A549 (cell line): Measurements from ENCODE around the gene EVC2. TPM values are rescaled to one million over a fixed set of nuclear protein-coding genes. Genes with fewer than 3 reads are reported as not detected.

Experiments
- ATAC-seq, 2 experiments: fragments of 200-7000 bp in 1 of 2; fragments of >200 bp in 1 of 2; cut with Nextera tagmentation in 1 of 2; cut with Tn5 transposase in 1 of 2; 3 replicates each; pipeline versions ENCODE4 v1.8.0 to v1.9.1; 2018 to 2020; ENCODE audit warnings: mild to moderate bottlenecking in 1 of 2, moderate library complexity in 1 of 2
- CTCF ChIA-PET: fragments of 300-600 bp; sonication (Branson Sonifier 250); formaldehyde crosslinking; extraction: SDS; loops from one replicate; lab custom pipeline; 2021; ENCODE audit warnings: antibody characterized with exemption, inconsistent platforms; lab: Yijun Ruan, JAX
- POLR2A ChIA-PET: fragments of 350-600 bp; formaldehyde crosslinking; extraction: SDS; loops from one replicate; lab custom pipeline; 2021; ENCODE audit warnings: antibody characterized with exemption, inconsistent platforms; lab: Yijun Ruan, JAX
- DNase-seq, 2 experiments: peaks; one replicate each; pipeline versions ENCODE4 v3.0.0 to v3.0.0-alpha.2; 2011 to 2016; ENCODE audit warnings: low read depth in 1 of 2, low spot score in 1 of 2
- FAIRE-seq: peaks from 2 replicates; lab custom pipeline; 2011; peaks lifted over from hg19 to GRCh38; lab: Jason Lieb, UNC
- H3K27ac ChIP-seq, 2 experiments: fragments of >200 bp; sonication (Bioruptor Twin); formaldehyde crosslinking; 3 replicates each; pipeline ENCODE4 v1.5.1; 2016 to 2017
- H3K4me1 ChIP-seq: fragments of >200 bp; sonication (Bioruptor Twin); formaldehyde crosslinking; 3 replicates; pipeline ENCODE4 v1.6.1; 2016
- H3K4me2 ChIP-seq: fragments of >200 bp; sonication (Bioruptor Twin); formaldehyde crosslinking; 3 replicates; pipeline ENCODE4 v1.6.1; 2016
- H3K4me3 ChIP-seq: fragments of >200 bp; sonication (Bioruptor Twin); formaldehyde crosslinking; 3 replicates; pipeline ENCODE4 v1.5.1; 2016
- H3K9me3 ChIP-seq: fragments of >200 bp; sonication (Bioruptor Twin); formaldehyde crosslinking; 3 replicates; pipeline ENCODE4 v1.6.1; 2016
- ATOH8 ChIP-seq: fragments of 250-450 bp; sonication (Bioruptor Pico); IDR thresholded peaks from 2 replicates; pipeline ENCODE4 v1.5.0; 2020; ENCODE audit warnings: low read depth, mild to moderate bottlenecking, moderate library complexity
- BCL3 ChIP-seq: fragments of >200 bp; sonication (Bioruptor Twin); formaldehyde crosslinking; IDR thresholded peaks from 3 replicates; pipeline ENCODE4 v1.6.1; 2016
- BHLHE40 ChIP-seq: IDR thresholded peaks from 2 replicates; pipeline ENCODE4 v1.6.1; 2012; ENCODE audit warnings: low read depth, low read length, inconsistent platforms
- CBX2 ChIP-seq: fragments of 200-600 bp; sonication (generic); IDR thresholded peaks from 2 replicates; pipeline ENCODE4 v1.6.1; 2016; ENCODE audit warnings: low read depth, mild to moderate bottlenecking, borderline replicate concordance
- CHD4 ChIP-seq: fragments of 200-600 bp; sonication (generic); IDR thresholded peaks from 2 replicates; pipeline ENCODE4 v1.6.1; 2016; ENCODE audit warnings: antibody characterized with exemption, mild to moderate bottlenecking, borderline replicate concordance
- CTCF ChIP-seq: fragments of >200 bp; sonication (Bioruptor Twin); formaldehyde crosslinking; IDR thresholded peaks from 3 replicates; pipeline ENCODE4 v1.5.1; 2016
- FOSB ChIP-seq: fragments of 250-450 bp; sonication (Bioruptor Pico); IDR thresholded peaks from 2 replicates; pipeline ENCODE4 v1.5.0; 2020; ENCODE audit warnings: mild to moderate bottlenecking, moderate library complexity
- HOXB5 ChIP-seq: fragments of 250-450 bp; sonication (Bioruptor Pico); IDR thresholded peaks from 2 replicates; pipeline ENCODE4 v1.5.0; 2020; ENCODE audit warnings: mild to moderate bottlenecking, moderate library complexity
- MAZ ChIP-seq: fragments of 150-350 bp; IDR thresholded peaks from 2 replicates; pipeline ENCODE4 v1.6.1; 2014; ENCODE audit warnings: antibody characterized with exemption, low read depth, low read length, borderline replicate concordance
- REST ChIP-seq: fragments of 200-600 bp; sonication (generic); IDR thresholded peaks from 2 replicates; pipeline ENCODE4 v1.6.1; 2016; ENCODE audit warnings: antibody characterized with exemption, mild to moderate bottlenecking, moderate library complexity
- RNF2 ChIP-seq: fragments of 200-600 bp; sonication (generic); IDR thresholded peaks from 2 replicates; pipeline ENCODE4 v1.6.1; 2016; ENCODE audit warnings: low read depth, mild to moderate bottlenecking, antibody characterized with exemption, moderate library complexity, borderline replicate concordance
- TFCP2L1 ChIP-seq: fragments of 250-450 bp; sonication (Bioruptor Pico); IDR thresholded peaks from 2 replicates; pipeline ENCODE4 v1.5.0; 2021; ENCODE audit warnings: mild to moderate bottlenecking
- TP53 ChIP-seq: fragments of 250-450 bp; sonication (Bioruptor Pico); IDR thresholded peaks from 2 replicates; pipeline ENCODE4 v1.5.0; 2021; ENCODE audit warnings: mild to moderate bottlenecking, moderate library complexity
- USF2 ChIP-seq: fragments of 450-650 bp; IDR thresholded peaks from 2 replicates; pipeline ENCODE4 v1.6.1; 2014; ENCODE audit warnings: antibody characterized with exemption
- ZC3H11A ChIP-seq: fragments of 450-650 bp; IDR thresholded peaks from 2 replicates; pipeline ENCODE4 v1.6.1; 2014; ENCODE audit warnings: antibody characterized with exemption, mild to moderate bottlenecking
- ZSCAN20 ChIP-seq: fragments of 250-450 bp; sonication (Bioruptor Pico); IDR thresholded peaks from 2 replicates; pipeline ENCODE4 v1.8.0; 2022; ENCODE audit warnings: mild to moderate bottlenecking, moderate library complexity
- WGBS: methylation state at CpG from one replicate; pipeline ENCODE4 v1.1.6; 2017; ENCODE audit errors: missing lambda C conversion rate; 5-methylcytosine and 5-hydroxymethylcytosine counted together
- polyA plus RNA-seq, 4 experiments: library from polyadenylated mRNA; depleted of rRNA in 3 of 4; stranded (reverse); fragments of >200 nt; fragmentation: RNase III in 1 of 4; extraction: RNeasy Plus Mini Kit Qiagen cat#74134 plus additional on column Dnase treatment in 1 of 4; gene quantifications; 2 replicates in 3 of 4; 3 replicates in 1 of 4; pipeline ENCODE4 v1.2.3, GENCODE V29; 2011 to 2017

Gene EVC2
- polyA plus RNA-seq, 2 of the 4 experiments (the other 2 are of a cell fraction), result 0.96 to 1.5 TPM

GRCh38 chr4:5713861-5714260 is 5.5 kb upstream of the EVC2 start (continued):
- no peak for TF ChIP-seq CBX2

- ChIA-PET POLR2A (no interaction called here), CTCF (interaction anchor here (1.0 to 1.1 kb wide), 2 partner anchors 9 to 35 kb away, joined by 3 read pairs; no protein-coding TSS in a partner anchor)
- ATAC-seq, result no peak
- FAIRE-seq, result no peak
- no peak for TF ChIP-seq TFCP2L1 (CRISPR knock-in tag)
- no peak for TF ChIP-seq BHLHE40
- no peak for TF ChIP-seq HOXB5 (CRISPR knock-in tag)
- TF ChIP-seq USF2, result no peak
- no peak for TF ChIP-seq RNF2
- no peak for TF ChIP-seq CBX2
- TF ChIP-seq ZSCAN20 (CRISPR knock-in tag), result no peak
- TF ChIP-seq MAZ, result no peak
- TF ChIP-seq TP53 (CRISPR knock-in tag), result no peak
- TF ChIP-seq CHD4, result no peak
- no peak for TF ChIP-seq ZC3H11A
- TF ChIP-seq FOSB (CRISPR knock-in tag), result no peak
- no peak for TF ChIP-seq CTCF
- TF ChIP-seq BCL3, result no peak
- TF ChIP-seq ATOH8 (CRISPR knock-in tag), result no peak
- no peak for TF ChIP-seq REST
- Histone ChIP-seq H3K4me2 (peak overlapping the region; percentile 90), H3K9me3 (peaks cover 9% of the 10 kb centered on the region), H3K4me1 (peaks cover 29% of the 10 kb centered on the region), H3K4me3 (no peak overlapping the region), H3K27ac (no peak overlapping the region)
- 84% methylated on average over 3 of the region's 3 CpGs for WGBS
- DNase-seq, result no peak
These were observed 4.6 kb upstream of the EVC2 start for GRCh38 chr4:5712931-5713330.
